Stimulated activated CD4-positive, alpha-beta T cell treated with anti-CD3 and anti-CD28 coated beads, Interleukin-1b, Interleukin-23, amount 100 ng/mL, for 1 hour (primary cell): ENCODE data around the gene SLC35F6.
"Not testable (repeated sequence)": the region's sequence is repeated elsewhere in the genome, so short reads cannot be mapped to it uniquely, and the experiment has no call there.

Experiments used
- DNase-seq, 2 donors: peaks; one replicate each; pipeline ENCODE4 v3.0.0-alpha.2; 2020; ENCODE audit warnings: low read depth in 2 of 2

Gene SLC35F6

DNA sequence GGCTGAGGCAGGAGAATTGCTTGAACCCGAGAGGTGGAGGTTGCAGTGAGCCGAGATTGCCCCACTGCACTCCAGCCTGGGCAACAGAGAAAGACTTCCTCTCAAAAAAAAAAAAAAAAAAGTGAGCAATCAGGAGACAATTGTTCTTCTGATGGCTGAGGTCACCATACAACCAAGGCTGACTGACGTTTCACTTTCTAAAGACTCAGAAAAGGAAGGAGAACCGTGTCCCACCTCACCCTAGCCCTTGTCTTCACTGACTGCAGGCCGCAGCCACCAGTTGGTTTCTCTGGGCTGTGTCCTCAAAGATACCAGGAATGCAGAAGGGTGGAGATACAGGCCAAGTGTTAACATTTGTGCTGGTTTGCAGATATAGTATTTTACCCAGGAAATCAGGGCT lies 7.7 kb upstream of the SLC35F6 start:
- DNase-seq = no peak

DNA sequence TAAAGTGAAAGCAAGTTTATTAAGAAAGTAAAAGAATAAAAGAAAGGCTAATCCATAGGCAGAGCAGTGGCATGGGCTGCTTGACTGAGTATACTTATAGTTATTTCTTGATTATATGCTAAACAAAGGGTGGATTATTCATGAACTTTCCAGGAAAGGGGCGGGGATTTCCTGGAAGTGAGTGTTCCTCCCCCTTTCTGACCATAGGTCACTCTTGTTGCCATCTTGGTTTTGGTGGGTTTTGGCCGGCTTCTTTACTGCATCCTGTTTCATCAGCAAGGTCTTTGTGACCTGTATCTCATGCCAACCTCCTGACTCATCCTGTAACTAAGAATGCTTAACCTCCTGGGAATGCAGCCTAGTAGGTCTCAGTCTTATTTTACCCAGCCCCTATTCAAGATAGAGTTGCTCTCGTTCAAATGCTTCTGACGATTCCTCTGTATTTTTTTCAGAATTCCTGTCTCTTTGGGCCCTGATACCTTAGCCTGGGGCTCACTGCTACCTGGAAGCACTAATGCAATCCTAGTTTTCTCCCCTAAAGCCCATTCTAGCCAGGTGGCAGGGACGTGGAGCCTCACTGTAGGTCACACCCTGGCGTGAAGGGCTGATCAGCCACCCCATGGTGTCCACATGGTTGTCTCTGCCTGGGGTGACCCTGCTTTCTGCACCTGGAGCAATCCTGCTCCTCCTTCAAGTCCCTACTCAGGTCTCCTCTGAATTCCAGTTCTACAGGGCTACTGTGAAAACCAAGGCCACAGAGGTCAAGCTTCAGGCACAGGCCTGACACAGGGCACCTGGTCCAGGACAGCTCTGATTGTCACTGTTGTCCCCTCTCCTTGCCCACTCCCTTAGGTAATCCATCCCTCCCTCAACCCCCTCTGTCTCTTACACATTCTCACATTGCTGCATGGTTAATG lies 6.0 kb upstream of the SLC35F6 start:
- no peak for DNase-seq

DNA sequence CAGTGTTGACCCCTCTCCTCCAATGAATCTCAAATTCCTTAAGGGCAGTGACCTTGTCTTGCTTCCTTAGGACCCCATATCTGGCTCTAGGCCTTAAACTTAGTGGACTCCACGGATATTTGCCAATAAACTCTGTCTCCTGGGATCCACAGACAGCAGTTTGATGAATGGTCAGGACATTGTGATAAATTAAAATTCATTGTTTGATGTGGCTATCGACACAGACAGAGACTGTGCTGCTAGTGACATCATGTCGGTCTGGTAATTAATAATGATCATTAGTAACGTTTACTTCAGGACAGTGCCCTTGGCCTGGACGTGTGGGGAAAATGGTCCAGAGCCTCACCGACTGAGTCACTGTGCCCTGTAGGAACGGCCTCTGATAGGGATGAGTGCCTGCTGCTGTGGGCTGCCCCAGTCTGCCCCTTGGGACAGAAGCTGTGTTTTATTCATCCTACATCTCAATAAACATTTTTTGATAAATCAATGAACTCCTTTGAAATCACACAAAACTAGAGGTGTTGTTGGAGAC lies 5.2 kb upstream of the SLC35F6 start:
- no peak for DNase-seq

DNA sequence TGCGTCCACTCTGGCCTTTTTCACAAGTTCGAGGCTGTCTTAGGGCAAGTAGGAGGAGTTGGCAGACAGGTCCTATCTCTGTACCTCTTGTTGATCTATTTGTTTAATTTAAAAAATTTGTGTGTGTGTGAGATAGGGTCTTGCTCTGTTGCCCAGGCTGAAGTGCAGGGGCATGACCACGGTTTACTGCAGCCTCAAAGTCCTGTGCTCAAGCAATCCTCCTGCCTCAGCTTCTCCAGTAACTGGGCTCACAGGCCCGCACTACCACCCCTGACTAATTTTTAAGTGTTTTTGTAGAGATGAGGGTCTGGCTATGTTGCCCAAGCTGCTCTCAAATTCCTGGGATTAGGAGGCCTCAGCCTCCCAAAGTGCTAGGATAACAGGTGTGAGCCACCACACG lies 4.2 kb upstream of the SLC35F6 start:
- no peak for DNase-seq

DNA sequence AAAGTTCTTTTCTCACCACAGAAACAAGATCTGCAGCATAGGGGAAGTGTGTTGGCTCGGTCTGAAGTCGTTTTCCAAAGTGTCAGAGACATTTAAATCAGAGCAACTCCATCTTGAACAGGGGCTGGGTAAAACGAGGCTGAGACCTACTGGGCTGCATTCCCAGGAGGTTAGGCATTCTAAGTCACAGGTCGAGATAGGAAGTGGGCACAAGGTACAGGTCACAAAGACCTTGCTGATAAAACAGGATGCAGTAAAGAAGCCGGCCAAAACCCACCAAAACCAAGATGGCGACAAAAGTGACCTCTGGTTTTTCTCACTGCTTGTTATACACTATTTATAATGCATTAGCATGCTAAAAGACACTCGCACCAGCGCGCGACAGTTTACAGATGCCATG lies 3.1 kb upstream of the SLC35F6 start:
- not testable (repeated sequence) for DNase-seq

DNA sequence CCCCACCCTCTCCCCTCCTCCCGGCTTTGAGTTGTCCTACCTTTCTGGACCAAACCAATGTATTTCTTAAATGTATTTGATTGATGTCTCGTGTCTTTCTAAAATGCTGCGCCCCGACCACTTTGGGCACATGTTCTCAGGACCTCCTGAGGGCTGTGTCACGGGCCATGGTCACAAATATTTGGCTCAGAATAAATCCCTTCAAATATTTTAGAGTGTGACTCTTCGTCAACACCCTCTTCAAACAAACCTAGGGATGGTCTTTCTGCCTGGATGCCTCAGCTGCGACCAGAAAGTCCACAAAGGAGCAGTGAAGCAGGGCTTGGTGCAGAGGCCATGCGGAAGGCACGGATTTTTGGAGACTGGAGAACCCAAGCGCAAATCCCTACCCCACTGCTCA lies 1.1 kb upstream of the SLC35F6 start:
- no peak for DNase-seq

DNA sequence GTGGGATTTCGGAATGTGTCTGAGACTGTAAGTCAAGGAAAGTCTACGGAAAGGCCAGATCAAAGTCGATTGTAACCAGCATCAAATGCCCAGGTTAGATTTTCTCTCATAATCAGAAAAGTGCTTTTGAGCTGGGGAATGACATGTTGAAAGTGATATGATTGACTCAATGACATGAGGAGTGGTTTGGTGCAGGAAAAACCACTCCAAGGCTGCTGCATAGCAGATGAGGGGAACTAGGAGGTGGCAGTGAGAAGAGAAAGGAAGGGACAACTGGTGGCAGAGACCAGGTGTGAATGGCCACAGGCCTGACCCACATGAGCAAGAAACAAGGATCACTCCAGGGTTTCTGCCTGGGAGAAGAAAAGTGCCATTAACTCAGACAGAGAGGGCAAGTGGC lies 822 bp downstream of the SLC35F6 start:
- no peak for DNase-seq

DNA sequence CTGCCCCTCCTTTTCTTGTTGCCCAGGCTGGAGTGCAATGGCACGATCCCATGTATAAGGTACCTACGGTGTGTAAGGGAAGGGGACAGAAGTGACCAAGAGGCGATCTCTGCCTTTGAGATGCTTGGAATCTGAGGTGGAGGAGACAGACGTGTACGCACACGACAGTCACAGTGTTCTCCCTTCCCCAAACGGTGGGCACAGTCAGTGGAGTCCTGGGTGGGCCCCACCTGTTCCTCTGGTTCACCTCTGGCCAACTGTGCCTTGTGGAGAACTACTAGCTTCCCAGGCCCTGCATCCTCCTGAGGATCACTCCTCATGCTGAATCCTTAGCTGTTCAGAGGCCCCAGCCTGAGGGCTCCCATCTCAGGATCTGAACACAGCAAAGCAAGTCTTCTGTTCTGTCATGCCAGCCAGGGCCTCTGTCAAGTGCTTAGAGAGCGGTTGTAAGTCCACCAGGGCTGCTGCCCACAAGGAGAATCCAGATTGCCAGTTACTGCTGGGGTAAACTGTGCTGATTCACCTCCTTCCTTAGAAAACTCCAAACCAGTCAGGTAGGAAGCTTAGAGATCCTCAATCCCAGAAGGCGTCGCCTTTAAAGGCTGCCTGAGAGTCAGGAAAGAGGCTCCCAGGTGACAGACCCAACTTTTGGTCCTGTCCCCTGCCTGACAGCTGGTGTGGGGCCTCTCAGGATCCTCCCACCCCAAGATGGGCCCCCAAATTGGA lies 1.6 kb downstream of the SLC35F6 start:
- DNase-seq = no peak

DNA sequence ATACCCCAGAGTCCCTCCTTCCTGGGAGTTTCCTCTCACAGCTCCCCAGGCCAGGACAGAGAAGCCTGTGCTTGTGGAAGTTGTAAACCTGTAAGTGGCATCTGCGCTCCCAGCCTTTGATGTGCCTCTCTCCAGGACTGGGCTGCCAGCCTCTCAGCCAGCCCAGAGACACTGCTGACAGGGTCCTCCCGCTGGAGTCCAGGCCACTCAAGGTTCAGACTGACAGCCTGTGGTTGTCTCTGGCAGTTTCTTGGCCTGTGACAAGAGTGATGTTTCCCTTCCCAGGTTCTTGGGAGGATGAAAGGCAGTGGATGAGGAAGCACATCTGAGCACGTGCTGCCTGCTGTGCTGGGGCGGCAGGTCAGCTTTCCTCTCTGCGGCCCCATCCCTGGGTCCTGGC lies 3.0 kb downstream of the SLC35F6 start:
- DNase-seq = no peak

DNA sequence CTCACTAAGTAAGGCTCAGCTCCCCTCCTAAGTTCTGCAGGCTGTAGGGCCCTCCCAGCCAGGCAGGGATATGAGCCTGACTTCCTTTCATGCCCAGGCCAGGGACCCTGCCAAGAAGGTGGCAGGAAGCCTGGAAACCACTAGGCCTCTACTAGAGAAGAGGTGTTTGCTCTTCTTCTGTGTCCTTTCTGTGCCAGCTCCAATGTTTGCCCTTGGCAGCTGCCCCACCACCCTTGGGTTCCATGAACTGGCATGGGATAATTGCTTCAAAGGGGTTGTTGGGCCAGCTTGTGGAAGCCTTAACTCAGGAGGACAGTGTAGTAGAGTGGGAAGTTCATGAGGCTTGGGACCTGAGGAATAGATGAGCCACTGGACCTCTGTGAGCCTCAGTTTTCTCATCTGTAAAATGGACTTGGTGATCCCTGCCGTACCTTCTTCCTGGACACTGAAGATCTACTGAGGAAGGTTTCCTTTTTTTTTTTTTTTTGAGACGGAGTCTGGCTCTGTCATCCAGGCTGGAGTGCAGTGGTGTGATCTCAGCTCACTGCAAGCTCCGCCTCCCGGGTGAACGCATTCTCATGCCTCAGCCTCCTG lies 3.9 kb downstream of the SLC35F6 start:
- DNase-seq = no peak

DNA sequence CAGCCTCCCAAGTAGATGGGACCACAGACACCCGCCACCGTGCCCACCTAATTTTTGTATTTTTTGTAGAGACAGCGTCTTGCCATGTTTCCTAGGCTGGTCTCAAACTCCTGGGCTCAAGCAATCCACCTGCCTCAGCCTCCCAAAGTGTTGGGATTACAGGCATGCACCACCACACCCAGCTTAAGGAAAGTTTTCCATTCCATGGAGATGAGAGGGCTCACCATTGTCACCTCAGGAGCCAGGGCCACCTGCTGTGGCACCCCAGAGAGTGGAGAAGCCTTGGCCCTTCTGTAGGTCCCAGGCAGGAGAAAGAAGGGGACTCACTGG lies 4.6 kb downstream of the SLC35F6 start:
- no peak for DNase-seq

DNA sequence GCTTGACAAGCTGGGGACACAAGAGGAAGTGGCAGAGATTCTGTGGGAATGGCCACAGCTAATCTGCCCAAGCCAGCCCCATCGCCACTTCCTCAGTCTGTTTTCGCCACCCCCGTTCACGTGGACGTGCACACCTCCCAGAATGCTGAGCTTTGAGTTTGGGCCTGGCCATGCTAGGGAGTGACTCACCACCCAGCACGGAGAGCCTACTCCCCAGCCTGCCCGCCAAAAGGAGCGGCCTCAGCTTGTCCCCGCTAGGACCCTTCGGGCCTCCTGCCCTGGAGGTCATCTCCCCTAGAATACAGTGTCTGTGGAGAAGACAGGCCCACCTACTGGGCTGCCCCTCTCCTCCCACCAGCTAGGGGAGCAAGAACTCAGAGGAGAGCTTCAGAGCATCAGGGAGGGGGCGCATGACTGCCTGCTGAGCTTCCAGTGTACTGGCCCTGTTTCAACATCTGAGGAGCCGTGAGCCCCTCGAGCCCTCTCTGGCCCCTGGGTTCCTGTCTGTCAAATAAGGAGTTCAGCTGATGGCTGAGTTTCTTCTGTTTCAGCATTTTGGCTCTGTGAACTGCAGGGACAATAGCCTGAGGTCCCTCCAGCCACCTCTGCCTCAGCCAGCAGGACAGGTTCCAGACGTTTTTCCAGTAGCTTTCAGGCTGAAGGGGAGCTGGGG lies 5.1 kb downstream of the SLC35F6 start:
- no peak for DNase-seq

DNA sequence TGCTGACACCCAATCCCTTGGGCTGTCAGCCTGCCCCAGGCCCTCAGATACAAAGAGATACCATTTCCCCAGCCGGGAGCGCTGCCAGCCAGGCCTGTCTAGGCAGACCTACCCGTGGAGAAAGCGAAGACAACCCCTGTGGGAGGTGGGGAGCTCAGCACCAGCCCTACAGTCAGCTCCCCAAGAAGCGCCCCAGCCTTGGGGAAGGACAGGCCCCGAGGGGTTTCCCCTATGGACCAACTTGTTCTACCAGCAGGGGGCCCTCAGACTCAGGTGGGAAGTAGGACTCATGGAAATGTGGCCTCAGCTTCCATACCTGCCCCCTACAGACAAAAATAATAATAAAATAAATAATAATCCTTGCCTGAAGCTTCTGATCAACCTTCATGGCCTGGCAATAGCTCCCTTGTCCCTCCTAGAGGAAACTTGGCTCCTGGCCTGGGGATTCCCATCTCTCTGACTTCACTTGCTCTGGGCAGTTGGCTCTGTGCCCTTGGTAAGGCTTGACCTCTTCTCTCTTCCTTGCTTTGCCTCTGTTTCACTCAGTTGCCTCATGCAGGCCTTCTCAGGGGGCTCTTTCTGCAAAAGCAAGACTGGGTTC lies 7.0 kb downstream of the SLC35F6 start:
- DNase-seq = no peak

DNA sequence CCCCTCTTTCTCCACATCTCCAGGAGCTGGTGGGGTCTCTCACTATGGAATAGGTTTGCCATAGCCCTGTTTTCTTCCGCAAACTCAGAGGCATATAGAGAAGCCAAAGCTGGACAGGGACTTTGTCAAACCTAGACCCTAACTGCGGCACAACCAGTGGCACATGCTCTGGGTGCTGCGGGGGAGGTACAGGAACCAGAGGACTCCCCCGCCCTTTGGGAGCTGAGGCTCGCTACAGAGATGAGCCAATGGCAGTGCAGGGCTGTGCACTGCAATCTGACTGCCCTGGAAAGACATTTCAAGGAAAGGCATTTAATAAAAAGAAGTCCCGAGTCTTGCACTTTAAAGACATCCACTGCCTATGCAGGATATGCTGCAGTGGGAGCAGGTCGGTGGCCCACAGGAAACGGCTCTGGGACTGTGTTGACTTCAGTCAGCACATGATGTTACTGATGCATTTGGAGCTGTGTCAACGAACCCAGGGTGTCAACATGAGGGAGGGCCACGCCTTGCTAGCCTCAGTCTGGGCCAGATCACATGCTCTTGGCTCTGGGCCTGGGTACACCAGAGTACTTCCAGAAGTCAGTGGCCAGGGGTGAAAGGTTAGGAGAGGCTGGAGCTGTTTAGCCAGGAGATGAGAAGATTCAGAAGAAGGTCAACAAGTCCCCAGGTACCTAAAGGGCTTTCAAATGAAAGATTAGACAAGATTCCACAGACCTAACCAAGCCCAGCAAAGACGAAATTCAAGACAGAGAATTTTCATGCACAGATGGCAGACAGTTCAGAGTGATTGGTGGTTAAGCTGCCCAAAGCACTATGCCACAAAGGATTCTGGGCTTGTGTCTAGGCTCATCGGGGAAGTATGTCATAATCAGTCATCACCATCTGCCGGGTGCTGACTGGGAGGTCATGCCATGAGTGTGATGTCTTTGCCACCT lies 8.2 kb downstream of the SLC35F6 start:
- no peak for DNase-seq

DNA sequence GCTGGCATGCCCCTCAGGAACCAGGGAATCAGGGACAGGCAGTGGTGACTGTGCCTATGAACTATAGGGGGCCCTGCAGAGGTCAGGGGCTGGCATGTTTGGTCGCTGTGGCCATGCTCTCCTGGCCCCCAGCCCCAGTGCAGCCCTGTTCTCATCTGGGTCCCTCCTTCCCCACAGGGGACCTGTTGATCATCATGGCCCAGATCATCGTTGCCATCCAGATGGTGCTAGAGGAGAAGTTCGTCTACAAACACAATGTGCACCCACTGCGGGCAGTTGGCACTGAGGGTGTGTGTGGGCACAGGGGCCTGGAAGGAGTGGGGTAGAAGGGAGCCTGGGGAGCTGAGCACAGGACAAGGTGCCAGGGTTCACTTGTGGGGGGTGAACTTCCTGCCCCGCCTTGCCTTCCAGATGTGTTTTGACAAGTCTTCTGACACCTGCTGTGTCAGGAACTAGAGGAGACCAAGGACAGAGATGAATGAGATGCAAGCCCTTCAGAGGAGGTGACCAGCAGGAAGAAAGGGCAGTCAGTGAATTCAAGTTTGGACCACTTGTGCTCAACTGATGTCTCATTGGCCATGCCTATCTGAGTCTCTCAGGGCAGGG lies 12.2 kb downstream of the SLC35F6 start:
- no peak for DNase-seq

DNA sequence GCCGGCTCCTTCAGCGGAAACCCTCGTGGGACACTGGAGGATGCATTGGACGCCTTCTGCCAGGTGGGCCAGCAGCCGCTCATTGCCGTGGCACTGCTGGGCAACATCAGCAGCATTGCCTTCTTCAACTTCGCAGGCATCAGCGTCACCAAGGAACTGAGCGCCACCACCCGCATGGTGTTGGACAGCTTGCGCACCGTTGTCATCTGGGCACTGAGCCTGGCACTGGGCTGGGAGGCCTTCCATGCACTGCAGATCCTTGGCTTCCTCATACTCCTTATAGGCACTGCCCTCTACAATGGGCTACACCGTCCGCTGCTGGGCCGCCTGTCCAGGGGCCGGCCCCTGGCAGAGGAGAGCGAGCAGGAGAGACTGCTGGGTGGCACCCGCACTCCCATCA lies 14.0 kb downstream of the SLC35F6 start:
- no peak for DNase-seq

DNA sequence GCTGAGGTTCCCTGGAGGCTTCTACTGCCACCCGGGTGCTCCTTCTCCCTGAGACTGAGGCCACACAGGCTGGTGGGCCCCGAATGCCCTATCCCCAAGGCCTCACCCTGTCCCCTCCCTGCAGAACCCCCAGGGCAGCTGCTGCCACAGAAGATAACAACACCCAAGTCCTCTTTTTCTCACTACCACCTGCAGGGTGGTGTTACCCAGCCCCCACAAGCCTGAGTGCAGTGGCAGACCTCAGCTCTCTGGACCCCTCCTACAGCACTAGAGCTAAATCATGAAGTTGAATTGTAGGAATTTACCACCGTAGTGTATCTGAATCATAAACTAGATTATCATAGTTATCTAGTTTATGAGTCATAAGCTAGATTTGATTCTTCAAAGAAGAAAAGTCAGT lies 14.4 kb downstream of the SLC35F6 start:
- DNase-seq = no peak

DNA sequence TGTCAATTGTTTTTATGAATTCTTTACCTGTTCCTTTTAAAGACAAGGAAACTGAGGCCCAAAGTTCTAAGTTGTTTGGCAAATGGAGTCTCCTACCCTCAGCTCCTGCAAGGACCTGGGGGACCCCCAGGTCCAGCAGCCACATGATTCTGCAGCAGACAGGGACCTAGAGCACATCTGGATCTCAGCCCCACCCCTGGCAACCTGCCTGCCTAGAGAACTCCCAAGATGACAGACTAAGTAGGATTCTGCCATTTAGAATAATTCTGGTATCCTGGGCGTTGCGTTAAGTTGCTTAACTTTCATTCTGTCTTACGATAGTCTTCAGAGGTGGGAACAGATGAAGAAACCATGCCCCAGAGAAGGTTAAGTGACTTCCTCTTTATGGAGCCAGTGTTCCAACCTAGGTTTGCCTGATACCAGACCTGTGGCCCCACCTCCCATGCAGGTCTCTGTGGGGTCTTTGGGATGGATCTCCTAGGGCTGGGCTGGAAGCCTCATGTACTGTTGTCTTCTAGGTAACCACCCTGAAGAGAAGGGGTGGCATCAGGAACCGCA lies 16.2 kb downstream of the SLC35F6 start:
- DNase-seq = no peak

DNA sequence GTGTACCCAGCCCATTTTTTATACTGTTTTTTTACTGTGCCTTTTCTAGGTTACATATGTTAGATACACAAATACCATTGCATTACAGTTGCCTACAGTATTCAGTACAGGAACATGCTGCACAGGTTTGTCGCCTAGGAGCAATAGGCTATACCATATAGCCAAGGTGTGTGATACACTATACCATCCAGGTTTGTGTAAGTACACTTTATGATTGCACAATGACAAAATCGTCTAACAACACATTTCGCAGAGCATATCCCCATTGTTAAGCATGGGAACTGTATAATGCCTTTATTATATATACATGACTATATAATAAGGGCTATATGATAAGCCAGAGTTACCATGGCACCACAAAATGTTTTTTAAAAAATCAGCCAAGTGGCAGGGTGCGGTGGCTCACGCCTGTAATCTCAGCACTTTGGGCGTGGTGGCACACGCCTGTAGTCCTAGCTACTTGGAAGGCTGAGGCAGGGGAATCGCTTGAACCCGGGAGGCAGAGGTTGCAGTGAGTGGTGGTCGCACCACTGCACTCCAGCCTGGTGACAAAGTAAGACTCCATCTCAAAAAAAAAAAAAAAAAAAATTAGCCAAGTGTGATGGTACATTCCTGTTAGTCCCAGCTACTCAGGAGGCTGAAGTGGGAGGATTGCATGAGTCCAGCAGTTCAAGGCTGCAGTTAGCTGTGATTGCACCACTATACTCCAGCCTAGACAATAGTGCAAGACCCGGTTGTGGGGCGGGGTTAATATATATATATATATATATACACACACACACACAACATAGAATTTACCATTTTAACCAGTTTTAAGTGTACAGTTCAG lies 19.0 kb downstream of the SLC35F6 start:
- no peak for DNase-seq
